ENCODE data around the gene CCDC34.
"Not testable (repeated sequence)": the region's sequence is repeated elsewhere in the genome, so short reads cannot be mapped to it uniquely, and the experiment has no call there.

Gene CCDC34

DNA sequence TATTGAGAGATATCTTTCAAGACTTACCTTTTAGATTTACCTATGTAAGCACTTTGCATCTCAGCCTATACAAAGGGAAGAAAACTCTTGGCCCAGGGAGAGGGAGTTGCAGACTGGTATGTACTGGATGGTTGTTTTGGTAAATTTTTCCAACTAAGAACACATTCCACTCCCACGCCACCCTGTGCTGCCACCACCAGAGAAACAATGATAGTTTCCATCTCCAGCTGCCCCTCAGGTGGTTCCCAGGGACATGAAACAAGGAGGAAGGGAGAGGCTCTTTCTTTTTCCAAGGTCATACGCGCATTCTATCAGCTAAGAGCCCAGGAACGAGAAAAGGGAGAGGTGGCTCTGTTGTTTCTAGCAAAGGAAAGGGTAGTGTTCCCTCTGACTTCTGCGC, 34.4 kb downstream of the CCDC34 start:
- Histone ChIP-seq H3K36me3 (ENCODE audit: control insufficient read depth, insufficient read depth, low read length) (no peaks in the 10 kb centered on the region), H3K27ac (ENCODE audit: insufficient read depth, low read depth, low read length, poor library complexity, severe bottlenecking) (no peak overlapping the region), H3K27me3 (ENCODE audit: control insufficient read depth, insufficient read depth, low read length, poor library complexity, severe bottlenecking) (no peaks in the 10 kb centered on the region), H3K4me1 (ENCODE audit: control insufficient read depth, insufficient read depth, low read length) (no peaks in the 10 kb centered on the region), H3K9me3 (ENCODE audit: control insufficient read depth, low read length) (no peaks in the 10 kb centered on the region), H3K4me3 (ENCODE audit: insufficient read depth, low read depth, low read length) (no peak overlapping the region)
- WGBS, 2 experiments, result 65 to 80% methylated on average over 4 to 5 of the region's 5 CpGs

GRCh38 chr11:27327064-27327463, 36.0 kb downstream of the CCDC34 start:
- H3K9me3 ChIP-seq (ENCODE audit: control insufficient read depth, low read length); H3K27me3 ChIP-seq (ENCODE audit: control insufficient read depth, insufficient read depth, low read length, poor library complexity, severe bottlenecking); H3K4me3 ChIP-seq (ENCODE audit: insufficient read depth, low read depth, low read length); H3K27ac ChIP-seq (ENCODE audit: insufficient read depth, low read depth, low read length, poor library complexity, severe bottlenecking); H3K4me1 ChIP-seq (ENCODE audit: control insufficient read depth, insufficient read depth, low read length); H3K36me3 ChIP-seq (ENCODE audit: control insufficient read depth, insufficient read depth, low read length): not testable (repeated sequence)
- WGBS, 2 experiments, result 80 to 100% methylated on average over 1 of the region's 2 CpGs

GRCh38 chr11:27322196-27322595, 40.8 kb downstream of the CCDC34 start:
- H3K4me3 ChIP-seq (ENCODE audit: insufficient read depth, low read depth, low read length); H3K4me1 ChIP-seq (ENCODE audit: control insufficient read depth, insufficient read depth, low read length); H3K27me3 ChIP-seq (ENCODE audit: control insufficient read depth, insufficient read depth, low read length, poor library complexity, severe bottlenecking); H3K27ac ChIP-seq (ENCODE audit: insufficient read depth, low read depth, low read length, poor library complexity, severe bottlenecking); H3K36me3 ChIP-seq (ENCODE audit: control insufficient read depth, insufficient read depth, low read length); H3K9me3 ChIP-seq (ENCODE audit: control insufficient read depth, low read length): not testable (repeated sequence)
- WGBS, 2 experiments, result 77 to 78% methylated on average over 3 of the region's 3 CpGs

DNA sequence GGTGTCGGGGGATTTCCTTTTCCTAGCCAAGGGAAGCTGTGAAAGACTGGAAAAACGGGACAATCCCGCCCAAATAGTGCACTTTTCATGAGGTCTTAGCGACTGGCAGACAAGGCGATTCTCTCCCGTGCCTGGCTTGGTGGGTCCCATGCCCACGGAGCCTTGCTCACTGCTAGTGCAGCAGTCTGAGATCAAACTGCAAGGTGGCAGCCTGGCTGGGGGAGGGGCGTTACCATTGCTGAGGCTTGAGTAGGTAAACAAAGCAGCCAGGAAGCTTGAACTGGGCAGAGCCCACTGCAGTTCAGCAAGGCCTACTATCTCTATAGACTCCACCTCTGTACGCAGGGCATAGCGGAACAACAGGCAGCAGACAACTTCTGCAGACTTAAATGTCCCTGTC, 41.7 kb downstream of the CCDC34 start:
- 96% methylated on average over 10 of the region's 10 CpGs for WGBS, 2 experiments
- H3K4me1 ChIP-seq (ENCODE audit: control insufficient read depth, insufficient read depth, low read length); H3K27me3 ChIP-seq (ENCODE audit: control insufficient read depth, insufficient read depth, low read length, poor library complexity, severe bottlenecking); H3K9me3 ChIP-seq (ENCODE audit: control insufficient read depth, low read length); H3K36me3 ChIP-seq (ENCODE audit: control insufficient read depth, insufficient read depth, low read length); H3K4me3 ChIP-seq (ENCODE audit: insufficient read depth, low read depth, low read length); H3K27ac ChIP-seq (ENCODE audit: insufficient read depth, low read depth, low read length, poor library complexity, severe bottlenecking): not testable (repeated sequence)

- Histone ChIP-seq H3K27me3 (ENCODE audit: control insufficient read depth, insufficient read depth, low read length, poor library complexity, severe bottlenecking) (no peaks in the 10 kb centered on the region), H3K4me3 (ENCODE audit: insufficient read depth, low read depth, low read length) (no peak overlapping the region), H3K36me3 (ENCODE audit: control insufficient read depth, insufficient read depth, low read length) (no peaks in the 10 kb centered on the region), H3K4me1 (ENCODE audit: control insufficient read depth, insufficient read depth, low read length) (no peaks in the 10 kb centered on the region), H3K9me3 (ENCODE audit: control insufficient read depth, low read length) (no peaks in the 10 kb centered on the region), H3K27ac (ENCODE audit: insufficient read depth, low read depth, low read length, poor library complexity, severe bottlenecking) (no peak overlapping the region)
- WGBS, 2 experiments, result 77% methylated on average over 2 of the region's 2 CpGs
Measured at GRCh38 chr11:27319072-27319471, 43.9 kb downstream of the CCDC34 start.

DNA sequence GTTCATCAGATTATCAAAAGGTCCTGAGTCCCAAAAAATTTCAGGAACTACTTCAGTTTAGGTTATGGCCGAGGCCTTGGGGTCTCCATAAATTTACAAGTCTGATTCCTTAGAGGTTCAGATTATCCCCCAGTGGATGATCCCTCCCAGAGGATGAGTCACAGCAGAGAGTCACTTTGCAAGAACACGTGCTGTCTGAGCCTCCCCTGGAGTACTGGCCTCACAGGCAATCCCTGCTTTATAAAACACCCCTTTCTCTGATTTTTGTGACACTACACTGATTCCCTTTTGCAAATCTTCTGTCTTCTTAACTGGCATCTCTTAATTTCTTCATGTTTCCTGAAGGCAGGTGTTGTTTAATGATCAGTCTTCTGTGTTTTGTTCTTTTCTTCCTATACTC, 45.3 kb downstream of the CCDC34 start:
- Histone ChIP-seq H3K9me3 (ENCODE audit: control insufficient read depth, low read length) (no peaks in the 10 kb centered on the region), H3K4me3 (ENCODE audit: insufficient read depth, low read depth, low read length) (no peak overlapping the region), H3K27me3 (ENCODE audit: control insufficient read depth, insufficient read depth, low read length, poor library complexity, severe bottlenecking) (no peaks in the 10 kb centered on the region), H3K4me1 (ENCODE audit: control insufficient read depth, insufficient read depth, low read length) (no peaks in the 10 kb centered on the region), H3K36me3 (ENCODE audit: control insufficient read depth, insufficient read depth, low read length) (no peaks in the 10 kb centered on the region), H3K27ac (ENCODE audit: insufficient read depth, low read depth, low read length, poor library complexity, severe bottlenecking) (no peak overlapping the region)
- WGBS, 2 experiments, result 50 to 57% methylated on average over 2 of the region's 2 CpGs

GRCh38 chr11:27315836-27316235, 47.2 kb downstream of the CCDC34 start:
- WGBS, 2 experiments, result no CpG with 5 or more reads among the region's 1 CpG

DNA sequence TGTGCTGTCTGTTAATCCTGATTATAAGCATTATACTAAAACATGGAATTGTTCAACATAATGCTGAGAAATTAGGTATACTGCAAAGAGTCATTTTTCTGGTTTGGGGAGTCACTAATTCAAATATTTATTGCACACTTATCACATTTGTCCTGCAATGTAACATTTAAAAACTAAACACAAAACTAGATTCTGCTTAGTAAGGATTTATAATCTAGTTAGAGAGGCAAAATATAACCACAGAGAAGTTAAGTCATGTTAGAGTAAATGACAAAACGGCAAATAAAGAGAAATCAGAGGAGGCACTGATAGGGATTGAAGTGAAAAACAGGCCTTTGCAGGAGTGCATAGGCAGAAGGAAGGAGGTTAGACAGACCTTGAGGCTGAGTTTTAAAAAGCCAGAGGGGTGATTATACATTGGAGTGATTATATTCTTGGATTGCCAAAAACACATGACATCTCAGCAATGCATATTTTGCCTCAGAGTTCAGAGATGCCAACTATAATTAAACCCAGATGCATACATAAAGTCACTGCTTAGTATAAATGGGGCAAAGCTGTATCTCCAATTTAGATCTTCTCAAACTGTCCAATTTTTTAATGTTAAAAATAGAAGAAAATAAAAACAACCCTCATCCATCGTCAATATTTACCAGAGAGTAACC, 49.7 kb downstream of the CCDC34 start:
- Histone ChIP-seq H3K27me3 (ENCODE audit: control insufficient read depth, insufficient read depth, low read length, poor library complexity, severe bottlenecking) (no peaks in the 10 kb centered on the region), H3K9me3 (ENCODE audit: control insufficient read depth, low read length) (no peaks in the 10 kb centered on the region), H3K36me3 (ENCODE audit: control insufficient read depth, insufficient read depth, low read length) (no peaks in the 10 kb centered on the region), H3K27ac (ENCODE audit: insufficient read depth, low read depth, low read length, poor library complexity, severe bottlenecking) (no peak overlapping the region), H3K4me3 (ENCODE audit: insufficient read depth, low read depth, low read length) (no peak overlapping the region), H3K4me1 (ENCODE audit: control insufficient read depth, insufficient read depth, low read length) (no peaks in the 10 kb centered on the region)
- 94% methylated on average over 1 of the region's 2 CpGs for WGBS, 2 experiments

More at GRCh38 chr11:27315836-27316235, 47.2 kb downstream of the CCDC34 start:
- H3K27me3 ChIP-seq (ENCODE audit: control insufficient read depth, insufficient read depth, low read length, poor library complexity, severe bottlenecking), result no peaks in the 10 kb centered on the region
- H3K27ac ChIP-seq (ENCODE audit: insufficient read depth, low read depth, low read length, poor library complexity, severe bottlenecking), result no peak overlapping the region
- H3K36me3 ChIP-seq (ENCODE audit: control insufficient read depth, insufficient read depth, low read length), result no peaks in the 10 kb centered on the region
- no peaks in the 10 kb centered on the region for H3K4me1 ChIP-seq (ENCODE audit: control insufficient read depth, insufficient read depth, low read length)
- H3K9me3 ChIP-seq (ENCODE audit: control insufficient read depth, low read length), result no peaks in the 10 kb centered on the region
- H3K4me3 ChIP-seq (ENCODE audit: insufficient read depth, low read depth, low read length), result no peak overlapping the region

DNA sequence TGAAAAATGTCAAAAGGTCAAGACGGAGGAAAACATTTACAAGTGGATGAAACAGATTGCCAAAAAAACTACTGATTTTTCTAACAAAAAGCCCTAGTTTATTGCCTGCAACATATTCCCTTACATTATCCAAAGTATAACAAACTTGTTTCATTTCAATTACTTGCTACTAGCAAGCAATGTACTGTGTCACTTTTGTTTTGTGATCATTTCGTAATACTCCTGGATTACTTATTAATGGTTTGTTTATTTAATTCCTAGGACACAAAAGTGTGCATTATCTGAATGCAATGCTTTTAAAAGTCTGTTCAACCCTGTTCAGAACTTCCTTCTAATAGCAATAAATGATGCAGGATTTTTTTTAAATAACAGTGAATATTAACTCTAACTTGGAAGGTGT, 50.9 kb downstream of the CCDC34 start:
- no peaks in the 10 kb centered on the region for H3K9me3 ChIP-seq (ENCODE audit: control insufficient read depth, low read length)
- WGBS, 2 experiments, result 92 to 100% methylated on average over 1 to 2 of the region's 2 CpGs
- no peak overlapping the region for H3K27ac ChIP-seq (ENCODE audit: insufficient read depth, low read depth, low read length, poor library complexity, severe bottlenecking)
- H3K27me3 ChIP-seq (ENCODE audit: control insufficient read depth, insufficient read depth, low read length, poor library complexity, severe bottlenecking), result no peaks in the 10 kb centered on the region
- no peak overlapping the region for H3K4me3 ChIP-seq (ENCODE audit: insufficient read depth, low read depth, low read length)
- no peaks in the 10 kb centered on the region for H3K36me3 ChIP-seq (ENCODE audit: control insufficient read depth, insufficient read depth, low read length)
- no peaks in the 10 kb centered on the region for H3K4me1 ChIP-seq (ENCODE audit: control insufficient read depth, insufficient read depth, low read length)

DNA sequence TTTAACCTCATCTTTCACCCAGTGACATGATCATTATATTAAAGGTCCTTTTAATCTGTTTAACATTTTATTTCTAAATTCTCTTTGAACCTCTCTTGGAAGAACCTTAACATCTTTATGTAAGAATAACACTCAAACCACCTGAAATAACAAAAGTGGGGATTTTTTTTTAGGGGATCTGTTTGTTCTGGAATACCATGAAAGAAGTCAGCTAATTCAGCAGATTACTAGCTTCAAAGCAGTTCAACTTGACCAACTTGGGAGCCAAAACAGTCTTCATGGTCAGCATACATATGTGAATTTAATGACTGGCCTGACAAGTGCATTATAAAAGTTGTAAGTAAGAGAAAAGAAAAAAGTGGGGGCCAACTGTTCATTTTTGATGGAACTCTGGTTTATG, 52.3 kb downstream of the CCDC34 start:
- H3K36me3 ChIP-seq (ENCODE audit: control insufficient read depth, insufficient read depth, low read length), result no peaks in the 10 kb centered on the region
- no peaks in the 10 kb centered on the region for H3K9me3 ChIP-seq (ENCODE audit: control insufficient read depth, low read length)
- no peaks in the 10 kb centered on the region for H3K27me3 ChIP-seq (ENCODE audit: control insufficient read depth, insufficient read depth, low read length, poor library complexity, severe bottlenecking)
- no peak overlapping the region for H3K4me3 ChIP-seq (ENCODE audit: insufficient read depth, low read depth, low read length)
- H3K4me1 ChIP-seq (ENCODE audit: control insufficient read depth, insufficient read depth, low read length), result no peaks in the 10 kb centered on the region
- no peak overlapping the region for H3K27ac ChIP-seq (ENCODE audit: insufficient read depth, low read depth, low read length, poor library complexity, severe bottlenecking)

GRCh38 chr11:27310182-27310581, 52.8 kb downstream of the CCDC34 start:
- no peak overlapping the region for H3K4me3 ChIP-seq (ENCODE audit: insufficient read depth, low read depth, low read length)
- no peak overlapping the region for H3K27ac ChIP-seq (ENCODE audit: insufficient read depth, low read depth, low read length, poor library complexity, severe bottlenecking)
- H3K4me1 ChIP-seq (ENCODE audit: control insufficient read depth, insufficient read depth, low read length), result no peaks in the 10 kb centered on the region
- H3K9me3 ChIP-seq (ENCODE audit: control insufficient read depth, low read length), result no peaks in the 10 kb centered on the region
- no peaks in the 10 kb centered on the region for H3K36me3 ChIP-seq (ENCODE audit: control insufficient read depth, insufficient read depth, low read length)
- no peaks in the 10 kb centered on the region for H3K27me3 ChIP-seq (ENCODE audit: control insufficient read depth, insufficient read depth, low read length, poor library complexity, severe bottlenecking)

All from ectodermal cell (in vitro differentiated cells).